Measurements from ENCODE around the gene TNFSF10.

DNA sequence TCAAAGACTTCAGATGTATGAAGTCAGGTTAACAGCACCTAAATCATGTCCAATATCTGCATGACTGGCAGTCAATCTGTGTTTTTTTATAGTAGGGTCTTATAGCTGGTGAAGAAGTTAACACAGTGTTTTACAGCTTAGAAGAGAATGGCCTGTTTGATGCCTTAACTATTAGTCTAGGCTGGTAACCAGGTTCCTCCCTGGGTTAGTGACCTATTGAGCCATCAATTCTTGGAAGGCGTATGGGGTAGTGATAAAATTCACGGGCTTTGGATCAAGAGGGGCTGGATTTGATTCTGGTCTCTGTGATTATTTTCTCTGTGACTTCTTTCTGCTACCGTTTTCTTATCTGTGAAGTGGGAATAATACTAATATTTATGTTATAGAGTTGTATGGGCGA lies 16.0 kb upstream of the TNFSF10 start:
- TF ChIP-seq POLR2A (IDR thresholded peaks at IDR 0.05): no peak
- TF ChIP-seq POLR2AphosphoS5 (IDR thresholded peaks at IDR 0.05): no peak
- no peak for TF ChIP-seq CTCF (IDR thresholded peaks at IDR 0.05)
- no peak for TF ChIP-seq EP300 (IDR thresholded peaks at IDR 0.05)
